Neural progenitor cell (in vitro differentiated cells): ENCODE data around the gene EEIG2. TPM values are rescaled to one million over a fixed set of nuclear protein-coding genes. Genes with fewer than 3 reads are reported as not detected.

Experiments
- DNase-seq: peaks from one replicate; pipeline ENCODE4 v3.0.0-alpha.2; 2016; ENCODE audit warnings: low spot score
- H2AFZ ChIP-seq: fragments of 200-600 bp; sonication (generic); replicated peaks from 2 replicates; pipeline ENCODE4 v1.6.1; 2016; ENCODE audit warnings: antibody characterized with exemption
- H3F3A ChIP-seq: fragments of 200-600 bp; sonication (generic); 2 replicates; pipeline ENCODE4 v1.6.1; 2016; ENCODE audit warnings: antibody characterized with exemption, low read depth
- H3K27ac ChIP-seq: fragments of 200-600 bp; sonication (generic); 2 replicates; pipeline ENCODE4 v1.5.1; 2016; ENCODE audit warnings: mild to moderate bottlenecking
- H3K27me3 ChIP-seq: fragments of 200-600 bp; sonication (generic); 2 replicates; pipeline ENCODE4 v1.6.1; 2016; ENCODE audit warnings: mild to moderate bottlenecking, moderate library complexity
- H3K36me3 ChIP-seq: fragments of 200-600 bp; sonication (generic); 2 replicates; pipeline ENCODE4 v1.5.1; 2016
- H3K4me1 ChIP-seq: fragments of 200-600 bp; sonication (generic); 2 replicates; pipeline ENCODE4 v1.6.1; 2016; ENCODE audit warnings: mixed run types
- H3K4me2 ChIP-seq: fragments of 200-600 bp; sonication (generic); 2 replicates; pipeline ENCODE4 v1.6.1; 2016
- H3K4me3 ChIP-seq: fragments of 200-600 bp; sonication (generic); 2 replicates; pipeline ENCODE4 v1.5.1; 2016
- H3K79me2 ChIP-seq: fragments of 200-600 bp; sonication (generic); 2 replicates; pipeline ENCODE4 v1.6.1; 2016; ENCODE audit warnings: low read depth
- H3K9ac ChIP-seq: fragments of 200-600 bp; sonication (generic); 2 replicates; pipeline ENCODE4 v1.6.1; 2016
- H3K9me3 ChIP-seq: fragments of 200-600 bp; sonication (generic); 2 replicates; pipeline ENCODE4 v1.5.1; 2016; ENCODE audit warnings: low read depth
- H4K20me1 ChIP-seq: fragments of 200-600 bp; sonication (generic); 2 replicates; pipeline ENCODE4 v1.6.1; 2016; ENCODE audit warnings: low read depth
- H3K27ac Mint-ChIP-seq: 3 replicates; pipeline ENCODE4 v1.8.0; 2021; ENCODE audit warnings: mixed read lengths
- H3K27me3 Mint-ChIP-seq: 2 replicates; pipeline ENCODE4 v1.8.0; 2022; ENCODE audit warnings: low read depth, mild to moderate bottlenecking, inconsistent platforms, moderate library complexity, mixed read lengths; ENCODE audit not compliant: insufficient read depth
- H3K36me3 Mint-ChIP-seq: 3 replicates; pipeline ENCODE4 v1.8.0; 2021; ENCODE audit warnings: mixed read lengths
- H3K4me1 Mint-ChIP-seq: 3 replicates; pipeline ENCODE4 v1.8.0; 2021; ENCODE audit warnings: mixed read lengths
- H3K4me3 Mint-ChIP-seq: 3 replicates; pipeline ENCODE4 v1.8.0; 2021; ENCODE audit warnings: mild to moderate bottlenecking, moderate library complexity, mixed read lengths
- H3K9me3 Mint-ChIP-seq: 3 replicates; pipeline ENCODE4 v1.8.0; 2020; ENCODE audit warnings: mixed read lengths
- CTCF ChIP-seq: fragments of 200-600 bp; sonication (generic); IDR thresholded peaks from 2 replicates; pipeline ENCODE4 v1.5.1; 2017; ENCODE audit warnings: antibody characterized with exemption, mild to moderate bottlenecking
- EZH2 ChIP-seq: fragments of 200-600 bp; sonication (generic); IDR thresholded peaks from 2 replicates; pipeline ENCODE4 v1.6.1; 2017; ENCODE audit warnings: antibody characterized with exemption, mild to moderate bottlenecking, moderate library complexity
- EZH2phosphoT487 ChIP-seq: fragments of 200-600 bp; sonication (generic); IDR thresholded peaks from 2 replicates; pipeline ENCODE4 v1.6.1; 2017; ENCODE audit warnings: antibody characterized with exemption
- total RNA-seq: library from RNA; depleted of rRNA; stranded (reverse); fragments of >200 nt; gene quantifications from 2 replicates; pipeline ENCODE4 v1.2.3, GENCODE V29; 2015; ENCODE audit warnings: low replicate concordance

Gene EEIG2
- total RNA-seq, 1 donor from 2014 or later, result 8.8 TPM

DNA sequence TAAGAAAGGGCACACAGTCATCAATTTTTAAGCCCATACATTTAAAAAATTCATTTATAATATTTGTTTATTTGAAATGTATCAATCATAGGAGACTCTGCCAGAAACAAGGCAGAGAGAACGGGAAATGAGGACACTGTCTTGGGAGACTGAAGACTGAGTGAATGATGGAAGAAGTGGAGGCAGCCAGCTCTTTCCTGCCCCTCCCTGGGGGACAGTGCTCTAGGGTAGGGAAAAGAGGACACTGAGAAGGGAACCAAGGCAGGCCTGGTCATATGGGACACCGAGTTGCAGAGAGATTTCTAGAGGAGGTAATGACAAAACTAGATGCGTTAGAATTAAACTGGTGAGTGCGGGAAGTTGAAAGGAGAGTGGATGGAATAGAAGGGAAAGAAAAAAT lies 31.6 kb downstream of the EEIG2 start:
- H2AFZ ChIP-seq, result no peak overlapping the region
- no peaks in the 10 kb centered on the region for H3K4me1 ChIP-seq

DNA sequence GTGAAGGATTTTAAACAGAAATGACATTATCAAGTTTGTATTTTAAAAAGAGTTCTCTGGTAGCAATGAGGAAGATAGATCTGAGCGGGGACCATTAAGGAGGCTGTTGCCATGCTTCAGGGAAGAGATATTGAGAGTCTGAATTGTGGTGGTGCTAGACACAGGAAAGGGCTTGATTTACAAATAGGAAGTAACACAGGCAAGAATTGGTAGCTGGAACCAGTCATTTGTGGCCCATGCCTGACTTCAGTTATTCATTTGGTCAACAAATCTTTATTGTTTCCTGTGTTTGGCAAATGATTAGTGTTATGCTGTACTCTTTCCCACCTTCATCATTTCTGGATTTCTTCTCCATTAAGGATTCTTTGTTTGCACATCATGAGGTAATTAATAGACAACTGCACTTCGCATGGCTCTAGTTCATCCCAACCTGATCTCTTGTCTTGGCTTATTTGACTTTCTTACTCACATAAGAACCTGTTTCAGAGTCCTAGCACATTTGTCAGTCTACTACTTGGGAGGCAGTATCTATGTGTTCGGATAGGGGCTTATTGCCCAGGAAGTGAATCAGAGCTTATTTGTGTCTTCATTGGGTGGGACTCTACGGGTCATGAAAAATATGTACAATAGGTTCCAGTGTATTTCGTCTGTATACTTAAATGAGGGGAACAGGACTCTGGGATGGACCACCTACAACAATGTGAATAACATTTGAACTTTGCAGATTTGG lies 32.3 kb downstream of the EEIG2 start:
- peaks cover 3% of the 10 kb centered on the region for H3K9me3 Mint-ChIP-seq
- DNase-seq, result no peak
- no peaks in the 10 kb centered on the region for H3K27me3 ChIP-seq
- no peak for TF ChIP-seq EZH2phosphoT487
- TF ChIP-seq CTCF, result no peak
- TF ChIP-seq EZH2, result no peak
- H2AFZ ChIP-seq, result no peak overlapping the region
- no peaks in the 10 kb centered on the region for H3K36me3 Mint-ChIP-seq
- H3K4me1 Mint-ChIP-seq, result peaks cover 2% of the 10 kb centered on the region
- peaks cover 3% of the 10 kb centered on the region for H3K79me2 ChIP-seq
- no peak overlapping the region for H3K9ac ChIP-seq
- H4K20me1 ChIP-seq, result no peaks in the 10 kb centered on the region
- no peak overlapping the region for H3K4me3 ChIP-seq
- no peaks in the 10 kb centered on the region for H3K9me3 ChIP-seq
- H3K4me2 ChIP-seq, result no peak overlapping the region
- H3F3A ChIP-seq, result no peaks in the 10 kb centered on the region
- H3K4me1 ChIP-seq, result no peaks in the 10 kb centered on the region
- no peak overlapping the region for H3K27ac Mint-ChIP-seq
- no peak overlapping the region for H3K4me3 Mint-ChIP-seq
- no peaks in the 10 kb centered on the region for H3K36me3 ChIP-seq
- no peak overlapping the region for H3K27ac ChIP-seq
- no peaks in the 10 kb centered on the region for H3K27me3 Mint-ChIP-seq

More for the DNA sequence above, 31.6 kb downstream of the EEIG2 start:
- Mint-ChIP-seq H3K27me3 (no peaks in the 10 kb centered on the region), H3K4me3 (no peak overlapping the region), H3K4me1 (peaks cover 2% of the 10 kb centered on the region), H3K36me3 (no peaks in the 10 kb centered on the region), H3K27ac (no peak overlapping the region), H3K9me3 (peaks cover 3% of the 10 kb centered on the region)
- Histone ChIP-seq H3K9ac (no peak overlapping the region), H3K27ac (no peak overlapping the region), H3K4me3 (no peak overlapping the region), H3K27me3 (no peaks in the 10 kb centered on the region), H3K9me3 (no peaks in the 10 kb centered on the region), H3K79me2 (peaks cover 3% of the 10 kb centered on the region), H3F3A (no peaks in the 10 kb centered on the region), H3K4me2 (no peak overlapping the region), H3K36me3 (no peaks in the 10 kb centered on the region), H4K20me1 (no peaks in the 10 kb centered on the region)
- DNase-seq, result no peak
- no peak for TF ChIP-seq EZH2phosphoT487
- no peak for TF ChIP-seq EZH2
- no peak for TF ChIP-seq CTCF

- Histone ChIP-seq H3K4me1 (no peaks in the 10 kb centered on the region), H4K20me1 (no peaks in the 10 kb centered on the region), H3K79me2 (no peaks in the 10 kb centered on the region), H3K9me3 (no peaks in the 10 kb centered on the region), H2AFZ (no peak overlapping the region), H3K27me3 (no peaks in the 10 kb centered on the region), H3K36me3 (no peaks in the 10 kb centered on the region), H3K27ac (no peak overlapping the region), H3K9ac (no peak overlapping the region), H3F3A (no peaks in the 10 kb centered on the region), H3K4me2 (no peak overlapping the region), H3K4me3 (no peak overlapping the region)
- no peaks in the 10 kb centered on the region for H3K27me3 Mint-ChIP-seq
- no peak for TF ChIP-seq EZH2
- TF ChIP-seq CTCF, result no peak
- no peak for TF ChIP-seq EZH2phosphoT487
- no peak overlapping the region for H3K27ac Mint-ChIP-seq
- H3K4me3 Mint-ChIP-seq, result no peak overlapping the region
- H3K9me3 Mint-ChIP-seq, result no peaks in the 10 kb centered on the region
- no peak for DNase-seq
- H3K36me3 Mint-ChIP-seq, result no peaks in the 10 kb centered on the region
- H3K4me1 Mint-ChIP-seq, result peaks cover 2% of the 10 kb centered on the region
Observed at GRCh38 chr1:108593448-108593847, 33.5 kb downstream of the EEIG2 start.
